RWPE2 (cell line): ENCODE results near the gene SPATA2.
A peak's percentile ranks its signal among the peaks of the same experiment; 100 is the strongest.

ENCODE experiments used
- ATAC-seq: fragments of 200-7000 bp; cut with Tn5 transposase; 3 replicates; pipeline ENCODE4 v1.9.1; 2021; ENCODE audit warnings: low read depth
- DNase-seq: peaks from one replicate; pipeline ENCODE4 v3.0.0-alpha.2; 2020; ENCODE audit warnings: low spot score
- H3K27ac ChIP-seq: fragments of 450-650 bp; 2 replicates; pipeline ENCODE4 v1.5.1; 2017; ENCODE audit warnings: mild to moderate bottlenecking; ENCODE audit not compliant: poor library complexity, severe bottlenecking
- H3K27me3 ChIP-seq: fragments of 250-450 bp; sonication (Bioruptor Pico); 2 replicates; pipeline ENCODE4 v1.5.1; 2021; ENCODE audit warnings: mild to moderate bottlenecking, moderate library complexity; ENCODE audit not compliant: insufficient read depth, poor library complexity, severe bottlenecking
- H3K36me3 ChIP-seq: fragments of 250-450 bp; sonication (Bioruptor Pico); 2 replicates; pipeline ENCODE4 v1.5.1; 2020; ENCODE audit warnings: low read depth, mild to moderate bottlenecking, moderate library complexity
- H3K4me1 ChIP-seq: fragments of 250-450 bp; sonication (Bioruptor Pico); 2 replicates; pipeline ENCODE4 v1.5.1; 2021; ENCODE audit warnings: mild to moderate bottlenecking, moderate library complexity; ENCODE audit not compliant: insufficient read depth, poor library complexity, severe bottlenecking
- H3K4me3 ChIP-seq: fragments of 250-450 bp; sonication (Bioruptor Pico); 2 replicates; pipeline ENCODE4 v1.5.1; 2021; ENCODE audit warnings: mild to moderate bottlenecking, moderate library complexity; ENCODE audit not compliant: severe bottlenecking
- H3K9me3 ChIP-seq: fragments of 250-450 bp; sonication (Bioruptor Pico); 2 replicates; pipeline ENCODE4 v1.5.1; 2021; ENCODE audit warnings: mild to moderate bottlenecking, moderate library complexity; ENCODE audit not compliant: severe bottlenecking
- CTCF ChIP-seq: fragments of 450-650 bp; IDR thresholded peaks from one replicate; pipeline ENCODE4 v1.5.1; 2017; ENCODE audit warnings: mild to moderate bottlenecking, moderate library complexity; ENCODE audit not compliant: poor library complexity, severe bottlenecking

SPATA2 gene

GRCh38 chr20:49945701-49946477 lies 30.6 kb upstream of the SPATA2 start:
- Histone ChIP-seq H3K27me3 (no peaks in the 10 kb centered on the region), H3K9me3 (no peaks in the 10 kb centered on the region), H3K36me3 (peaks cover 92% of the 10 kb centered on the region), H3K27ac (no peak overlapping the region), H3K4me3 (no peak overlapping the region), H3K4me1 (peaks cover 6% of the 10 kb centered on the region)
- ATAC-seq (no peak), DNase-seq (peak; percentile 59)
- no peak for TF ChIP-seq CTCF

- Histone ChIP-seq H3K4me1 (peaks cover 3% of the 10 kb centered on the region), H3K4me3 (no peak overlapping the region), H3K36me3 (peaks cover 93% of the 10 kb centered on the region), H3K27ac (no peak overlapping the region), H3K27me3 (no peaks in the 10 kb centered on the region), H3K9me3 (no peaks in the 10 kb centered on the region)
- DNase-seq: peak; percentile 29
- no peak for ATAC-seq
- TF ChIP-seq CTCF: no peak
Observed at GRCh38 chr20:49945306-49945700, 30.0 kb upstream of the SPATA2 start.

GRCh38 chr20:49942942-49943341 lies 27.6 kb upstream of the SPATA2 start:
- H3K36me3 ChIP-seq: peaks cover 92% of the 10 kb centered on the region
- TF ChIP-seq CTCF: no peak
- no peaks in the 10 kb centered on the region for H3K27me3 ChIP-seq
- H3K4me3 ChIP-seq: no peak overlapping the region
- peaks cover 5% of the 10 kb centered on the region for H3K4me1 ChIP-seq
- H3K9me3 ChIP-seq: no peaks in the 10 kb centered on the region
- ATAC-seq (no peak), DNase-seq (peak; percentile 32)
- no peak overlapping the region for H3K27ac ChIP-seq

GRCh38 chr20:49942303-49942702 lies 27.0 kb upstream of the SPATA2 start:
- Histone ChIP-seq H3K4me1 (peaks cover 12% of the 10 kb centered on the region), H3K27ac (no peak overlapping the region), H3K27me3 (no peaks in the 10 kb centered on the region), H3K36me3 (peaks cover 89% of the 10 kb centered on the region), H3K9me3 (no peaks in the 10 kb centered on the region), H3K4me3 (no peak overlapping the region)
- DNase-seq: no peak
- no peak for ATAC-seq
- no peak for TF ChIP-seq CTCF

GRCh38 chr20:49941456-49941855 lies 26.1 kb upstream of the SPATA2 start:
- Histone ChIP-seq H3K4me3 (no peak overlapping the region), H3K27me3 (no peaks in the 10 kb centered on the region), H3K4me1 (peaks cover 12% of the 10 kb centered on the region), H3K27ac (no peak overlapping the region), H3K36me3 (peaks cover 81% of the 10 kb centered on the region), H3K9me3 (no peaks in the 10 kb centered on the region)
- ATAC-seq: no peak
- no peak for TF ChIP-seq CTCF
- DNase-seq: peak; percentile 61
